Activated naive CD4-positive, alpha-beta T cell treated with anti-CD3 and anti-CD28 coated beads, Interleukin-2, amount 50 U/mL, for 24 hours (primary cell): ENCODE results near the gene APP.

Source experiments
- H3K27ac Mint-ChIP-seq: one replicate; pipeline ENCODE4 v1.8.0; 2021; ENCODE audit warnings: mild to moderate bottlenecking, mixed read lengths
- H3K27me3 Mint-ChIP-seq: one replicate; pipeline ENCODE4 v1.8.0; 2021; ENCODE audit warnings: mixed read lengths
- H3K36me3 Mint-ChIP-seq: one replicate; pipeline ENCODE4 v1.8.0; 2021; ENCODE audit warnings: mixed read lengths
- H3K4me1 Mint-ChIP-seq: one replicate; pipeline ENCODE4 v1.8.0; 2021; ENCODE audit warnings: mixed read lengths
- H3K4me3 Mint-ChIP-seq: one replicate; pipeline ENCODE4 v1.8.0; 2021; ENCODE audit warnings: mild to moderate bottlenecking, mixed read lengths
- H3K9me3 Mint-ChIP-seq: one replicate; pipeline ENCODE4 v1.8.0; 2021; ENCODE audit warnings: mixed read lengths

The APP gene

GRCh38 chr21:25984538-25984937 is 186.0 kb downstream of the APP start:
- peaks cover 31% of the 10 kb centered on the region for H3K36me3 Mint-ChIP-seq
- H3K4me3 Mint-ChIP-seq: no peak overlapping the region
- no peak overlapping the region for H3K27ac Mint-ChIP-seq
- H3K27me3 Mint-ChIP-seq: no peaks in the 10 kb centered on the region
- H3K4me1 Mint-ChIP-seq: peaks cover 7% of the 10 kb centered on the region
- no peaks in the 10 kb centered on the region for H3K9me3 Mint-ChIP-seq

- Mint-ChIP-seq H3K27ac (no peak overlapping the region), H3K9me3 (no peaks in the 10 kb centered on the region), H3K4me3 (no peak overlapping the region), H3K4me1 (peaks cover 7% of the 10 kb centered on the region), H3K36me3 (peaks cover 31% of the 10 kb centered on the region), H3K27me3 (no peaks in the 10 kb centered on the region)
Observed at GRCh38 chr21:25983745-25984144, 186.8 kb downstream of the APP start.

DNA sequence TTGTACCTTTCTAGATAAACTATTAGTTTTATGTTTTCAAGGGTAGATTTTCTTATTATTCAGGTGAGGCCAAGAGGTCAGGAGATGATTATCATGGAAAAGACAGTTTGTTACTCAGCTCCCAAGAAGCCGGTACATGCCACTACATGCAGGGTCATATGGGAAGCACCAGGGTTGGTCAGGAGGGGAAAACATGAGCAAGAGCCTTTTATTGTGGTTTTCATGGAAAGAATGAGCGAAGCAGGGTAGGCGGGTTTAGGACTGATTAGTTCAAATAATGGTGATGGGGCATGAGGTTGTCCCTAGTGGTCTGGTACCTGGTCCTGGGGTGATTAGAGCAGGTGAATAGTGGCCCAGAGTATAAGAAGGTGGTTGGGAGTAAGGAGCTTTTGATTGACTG is 189.9 kb downstream of the APP start:
- Mint-ChIP-seq H3K9me3 (no peaks in the 10 kb centered on the region), H3K27ac (peak overlapping the region; percentile 10), H3K4me3 (no peak overlapping the region), H3K36me3 (peaks cover 28% of the 10 kb centered on the region), H3K27me3 (no peaks in the 10 kb centered on the region), H3K4me1 (peaks cover 26% of the 10 kb centered on the region)

- H3K4me1 Mint-ChIP-seq: peaks cover 26% of the 10 kb centered on the region
- no peaks in the 10 kb centered on the region for H3K27me3 Mint-ChIP-seq
- no peaks in the 10 kb centered on the region for H3K9me3 Mint-ChIP-seq
- H3K36me3 Mint-ChIP-seq: peaks cover 30% of the 10 kb centered on the region
- peak overlapping the region; percentile 10 for H3K27ac Mint-ChIP-seq
- H3K4me3 Mint-ChIP-seq: no peak overlapping the region
Observed at GRCh38 chr21:25979845-25980616, 190.5 kb downstream of the APP start.

GRCh38 chr21:25977068-25977611 is 193.4 kb downstream of the APP start:
- peaks cover 46% of the 10 kb centered on the region for H3K36me3 Mint-ChIP-seq
- no peaks in the 10 kb centered on the region for H3K9me3 Mint-ChIP-seq
- H3K4me3 Mint-ChIP-seq: no peak overlapping the region
- peaks cover 26% of the 10 kb centered on the region for H3K4me1 Mint-ChIP-seq
- H3K27me3 Mint-ChIP-seq: no peaks in the 10 kb centered on the region
- H3K27ac Mint-ChIP-seq: peak overlapping the region; percentile 68

GRCh38 chr21:25974964-25975363 is 195.6 kb downstream of the APP start:
- Mint-ChIP-seq H3K4me1 (peaks cover 22% of the 10 kb centered on the region), H3K4me3 (no peak overlapping the region), H3K9me3 (no peaks in the 10 kb centered on the region), H3K27ac (no peak overlapping the region), H3K27me3 (no peaks in the 10 kb centered on the region), H3K36me3 (peaks cover 42% of the 10 kb centered on the region)

DNA sequence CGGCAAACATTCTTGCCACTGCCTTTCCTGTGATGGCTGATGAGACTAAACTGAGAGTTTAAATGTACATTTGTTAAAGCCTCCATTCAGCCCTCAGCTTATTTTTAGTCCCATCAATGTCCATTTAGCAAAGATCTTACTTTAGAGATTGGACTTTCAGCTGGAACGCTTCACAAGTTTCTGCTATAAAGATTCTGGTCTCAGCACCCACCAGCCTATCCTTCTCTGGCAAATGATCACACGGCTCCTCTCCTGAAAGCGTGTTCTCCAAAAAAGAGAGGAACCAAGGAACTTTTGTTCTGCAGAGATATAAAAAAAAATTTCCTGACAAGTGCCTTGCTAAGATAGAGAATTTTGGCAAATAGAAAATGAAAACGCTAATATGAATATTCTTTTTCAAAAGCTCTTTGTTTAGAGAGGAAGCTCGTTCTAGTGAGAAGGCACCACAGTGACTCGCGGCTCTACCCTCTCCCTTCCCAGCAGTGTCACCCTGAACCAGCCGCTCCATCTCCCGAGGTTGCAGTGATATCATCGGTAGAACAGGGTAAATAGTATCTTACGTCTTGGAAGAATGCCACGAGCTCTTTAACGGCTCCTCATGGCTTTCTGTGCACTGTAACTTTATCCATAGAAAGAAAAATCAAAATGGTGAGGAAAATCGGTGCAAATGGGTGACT is 200.2 kb downstream of the APP start:
- no peak overlapping the region for H3K27ac Mint-ChIP-seq
- no peak overlapping the region for H3K4me3 Mint-ChIP-seq
- peaks cover 19% of the 10 kb centered on the region for H3K4me1 Mint-ChIP-seq
- no peaks in the 10 kb centered on the region for H3K9me3 Mint-ChIP-seq
- no peaks in the 10 kb centered on the region for H3K27me3 Mint-ChIP-seq
- H3K36me3 Mint-ChIP-seq: peaks cover 33% of the 10 kb centered on the region

GRCh38 chr21:25967901-25968438 is 202.6 kb downstream of the APP start:
- H3K27ac Mint-ChIP-seq: peak overlapping the region; percentile 90
- no peaks in the 10 kb centered on the region for H3K27me3 Mint-ChIP-seq
- peaks cover 19% of the 10 kb centered on the region for H3K4me1 Mint-ChIP-seq
- peak overlapping the region; percentile 49 for H3K4me3 Mint-ChIP-seq
- peaks cover 20% of the 10 kb centered on the region for H3K36me3 Mint-ChIP-seq
- H3K9me3 Mint-ChIP-seq: no peaks in the 10 kb centered on the region

GRCh38 chr21:25967181-25967900 is 203.2 kb downstream of the APP start:
- peak overlapping the region; percentile 90 for H3K27ac Mint-ChIP-seq
- peak overlapping the region; percentile 49 for H3K4me3 Mint-ChIP-seq

DNA sequence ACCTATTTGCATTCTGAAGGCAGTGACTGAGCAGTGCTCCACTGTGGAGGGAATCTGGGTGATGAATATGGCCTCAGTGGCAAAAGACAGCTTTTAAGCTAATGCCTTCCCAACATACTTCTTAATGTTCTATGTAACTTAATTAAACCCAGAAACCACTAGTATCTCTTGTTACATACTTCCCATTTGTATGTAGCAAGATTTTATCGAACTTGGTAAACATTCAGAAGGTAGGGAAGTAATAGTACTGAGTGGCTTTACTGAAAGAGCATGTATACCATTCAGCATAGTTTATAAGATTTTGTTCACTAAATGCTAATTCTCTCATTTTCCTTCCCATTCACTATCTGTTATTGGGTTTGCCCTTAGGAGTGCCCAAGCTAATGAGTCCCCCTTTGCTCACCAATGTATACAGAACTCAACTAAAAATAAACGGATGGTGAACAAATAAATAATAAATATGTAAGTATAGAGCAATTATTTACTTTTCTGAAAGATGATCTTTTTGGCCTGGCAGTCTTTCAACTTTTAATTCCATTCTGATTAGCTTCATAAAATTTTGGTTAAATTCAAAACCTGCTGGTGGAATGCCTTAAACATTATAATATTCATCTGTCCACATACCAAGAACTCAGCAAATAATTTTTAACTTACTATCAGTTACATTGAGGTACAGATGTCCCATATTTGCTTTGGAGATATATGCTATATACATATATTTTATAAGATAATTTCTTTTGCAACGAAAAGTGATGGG is 204.4 kb downstream of the APP start:
- no peaks in the 10 kb centered on the region for H3K9me3 Mint-ChIP-seq
- H3K36me3 Mint-ChIP-seq: peaks cover 3% of the 10 kb centered on the region
- no peaks in the 10 kb centered on the region for H3K27me3 Mint-ChIP-seq
- no peak overlapping the region for H3K27ac Mint-ChIP-seq
- H3K4me3 Mint-ChIP-seq: no peak overlapping the region
- H3K4me1 Mint-ChIP-seq: peaks cover 19% of the 10 kb centered on the region

More at GRCh38 chr21:25967181-25967900, 203.2 kb downstream of the APP start:
- Mint-ChIP-seq H3K4me1 (peaks cover 19% of the 10 kb centered on the region), H3K36me3 (peaks cover 14% of the 10 kb centered on the region), H3K9me3 (no peaks in the 10 kb centered on the region), H3K27me3 (no peaks in the 10 kb centered on the region)

DNA sequence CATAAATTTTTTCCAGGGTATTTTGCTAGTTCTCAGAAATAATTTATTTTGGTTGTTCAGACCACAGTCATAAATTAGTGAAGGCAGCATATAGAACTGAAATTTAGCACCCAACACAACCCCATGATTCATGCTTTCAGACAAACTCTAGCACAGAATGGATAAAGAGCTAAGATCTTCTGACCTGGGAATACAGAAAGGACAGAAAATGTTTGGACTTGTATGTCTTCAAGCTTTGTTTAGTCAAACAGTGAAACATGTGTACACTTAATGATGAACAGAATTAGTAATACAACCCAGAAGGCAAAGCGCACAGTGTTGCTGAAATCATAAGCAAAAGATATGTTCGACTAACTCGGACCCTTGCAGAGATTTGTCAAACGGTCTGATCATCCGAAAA is 205.6 kb downstream of the APP start:
- peaks cover 19% of the 10 kb centered on the region for H3K4me1 Mint-ChIP-seq
- H3K27me3 Mint-ChIP-seq: no peaks in the 10 kb centered on the region
- H3K9me3 Mint-ChIP-seq: no peaks in the 10 kb centered on the region
- no peak overlapping the region for H3K27ac Mint-ChIP-seq
- H3K36me3 Mint-ChIP-seq: no peaks in the 10 kb centered on the region
- H3K4me3 Mint-ChIP-seq: no peak overlapping the region

DNA sequence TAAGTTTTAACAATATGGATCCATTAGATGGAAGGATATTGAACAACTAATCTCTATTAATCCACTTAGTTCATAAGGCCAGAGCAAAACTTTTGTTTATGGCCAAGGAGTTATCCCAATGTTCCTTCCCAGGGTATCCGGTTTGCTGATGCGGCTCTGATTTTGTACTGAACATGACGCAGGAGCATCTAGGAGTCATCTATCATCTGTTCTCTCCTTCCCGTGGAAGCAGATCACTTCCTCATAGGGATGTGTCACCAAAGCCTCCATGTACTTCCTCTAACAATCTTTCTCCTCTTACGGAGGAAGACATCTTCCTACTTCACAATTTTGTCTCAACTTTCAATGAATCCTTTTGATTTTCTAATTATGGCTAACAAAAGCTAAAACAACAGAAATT is 206.6 kb downstream of the APP start:
- Mint-ChIP-seq H3K27ac (no peak overlapping the region), H3K4me3 (no peak overlapping the region), H3K36me3 (peaks cover 1% of the 10 kb centered on the region), H3K9me3 (no peaks in the 10 kb centered on the region), H3K27me3 (no peaks in the 10 kb centered on the region), H3K4me1 (peaks cover 19% of the 10 kb centered on the region)

DNA sequence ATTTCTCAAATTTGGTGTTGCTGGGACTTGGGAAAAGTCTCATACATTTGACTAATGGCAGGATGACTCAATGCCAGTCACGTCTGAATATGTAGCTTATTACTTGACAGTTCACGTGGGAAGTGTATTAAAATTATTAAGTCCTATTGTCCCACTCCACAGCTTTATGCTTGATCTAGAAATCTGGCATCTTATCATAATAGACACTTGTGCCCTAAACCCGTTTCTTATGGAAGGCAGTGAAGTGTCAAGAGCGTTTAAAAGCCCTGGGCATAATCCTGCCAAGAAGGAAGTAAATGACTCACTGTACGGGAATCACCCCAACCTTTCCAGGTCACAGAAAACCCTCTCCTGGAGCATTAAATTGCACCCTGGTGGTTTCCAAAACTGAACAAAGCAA is 207.4 kb downstream of the APP start:
- H3K4me1 Mint-ChIP-seq: peaks cover 14% of the 10 kb centered on the region
- H3K27ac Mint-ChIP-seq: no peak overlapping the region
- no peaks in the 10 kb centered on the region for H3K27me3 Mint-ChIP-seq
- peaks cover 1% of the 10 kb centered on the region for H3K36me3 Mint-ChIP-seq
- no peaks in the 10 kb centered on the region for H3K9me3 Mint-ChIP-seq
- no peak overlapping the region for H3K4me3 Mint-ChIP-seq

GRCh38 chr21:25961042-25961441 is 209.5 kb downstream of the APP start:
- H3K9me3 Mint-ChIP-seq: no peaks in the 10 kb centered on the region
- H3K4me1 Mint-ChIP-seq: no peaks in the 10 kb centered on the region
- peaks cover 1% of the 10 kb centered on the region for H3K36me3 Mint-ChIP-seq
- H3K27me3 Mint-ChIP-seq: no peaks in the 10 kb centered on the region
- no peak overlapping the region for H3K4me3 Mint-ChIP-seq
- no peak overlapping the region for H3K27ac Mint-ChIP-seq

- Mint-ChIP-seq H3K4me1 (no peaks in the 10 kb centered on the region), H3K9me3 (no peaks in the 10 kb centered on the region), H3K27me3 (no peaks in the 10 kb centered on the region), H3K4me3 (no peak overlapping the region), H3K27ac (no peak overlapping the region), H3K36me3 (peaks cover 5% of the 10 kb centered on the region)
Observed at GRCh38 chr21:25960402-25960801, 210.2 kb downstream of the APP start.
